ENCODE measurements around the gene ZBTB7C. TPM values are rescaled to one million over a fixed set of nuclear protein-coding genes. Genes with fewer than 3 reads are reported as not detected.

ZBTB7C gene
- total RNA-seq, 1 donor from 2014 or later, result not detected

DNA sequence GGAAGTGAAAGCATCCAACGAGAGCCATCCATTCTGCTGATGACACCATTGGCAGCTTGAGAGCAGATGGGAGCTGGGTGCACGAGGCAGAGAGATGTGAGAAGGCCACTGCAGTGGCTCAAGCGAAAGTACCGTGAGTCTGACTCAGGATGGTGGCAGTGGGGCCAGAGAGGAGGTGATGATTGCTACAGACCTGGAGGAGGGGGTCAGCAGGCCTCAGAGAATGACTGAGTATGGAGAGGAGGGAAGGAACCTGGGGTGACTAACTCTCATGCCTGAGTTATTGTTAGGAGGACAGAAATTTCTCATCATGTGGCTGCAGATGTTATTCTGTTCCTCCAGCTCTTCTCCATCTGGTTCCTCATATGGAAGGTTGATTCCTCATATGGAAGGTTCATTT is 8.8 kb upstream of the ZBTB7C start:
- H3K27me3 Mint-ChIP-seq, result peaks cover 57% of the 10 kb centered on the region
- ATAC-seq (ENCODE audit: low read depth), result no peak
- H3K4me1 Mint-ChIP-seq, result no peaks in the 10 kb centered on the region
- POLR2A ChIA-PET, result no interaction called here
- TF ChIP-seq, protein P1, sequence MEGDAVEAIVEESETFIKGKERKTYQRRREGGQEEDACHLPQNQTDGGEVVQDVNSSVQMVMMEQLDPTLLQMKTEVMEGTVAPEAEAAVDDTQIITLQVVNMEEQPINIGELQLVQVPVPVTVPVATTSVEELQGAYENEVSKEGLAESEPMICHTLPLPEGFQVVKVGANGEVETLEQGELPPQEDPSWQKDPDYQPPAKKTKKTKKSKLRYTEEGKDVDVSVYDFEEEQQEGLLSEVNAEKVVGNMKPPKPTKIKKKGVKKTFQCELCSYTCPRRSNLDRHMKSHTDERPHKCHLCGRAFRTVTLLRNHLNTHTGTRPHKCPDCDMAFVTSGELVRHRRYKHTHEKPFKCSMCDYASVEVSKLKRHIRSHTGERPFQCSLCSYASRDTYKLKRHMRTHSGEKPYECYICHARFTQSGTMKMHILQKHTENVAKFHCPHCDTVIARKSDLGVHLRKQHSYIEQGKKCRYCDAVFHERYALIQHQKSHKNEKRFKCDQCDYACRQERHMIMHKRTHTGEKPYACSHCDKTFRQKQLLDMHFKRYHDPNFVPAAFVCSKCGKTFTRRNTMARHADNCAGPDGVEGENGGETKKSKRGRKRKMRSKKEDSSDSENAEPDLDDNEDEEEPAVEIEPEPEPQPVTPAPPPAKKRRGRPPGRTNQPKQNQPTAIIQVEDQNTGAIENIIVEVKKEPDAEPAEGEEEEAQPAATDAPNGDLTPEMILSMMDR (IDR thresholded peaks at IDR 0.05), result no peak
- H3K9me3 Mint-ChIP-seq, result peaks cover 6% of the 10 kb centered on the region
- intact Hi-C loops (cut with micrococcal nuclease), result no loop called here
- H3K4me3 Mint-ChIP-seq, result no peak overlapping the region
- no peaks in the 10 kb centered on the region for H3K36me3 Mint-ChIP-seq (ENCODE audit: low read depth)
- H3K27ac Mint-ChIP-seq, result no peak overlapping the region
- DNase-seq, result no peak
- CTCF ChIA-PET, result no interaction called here

DNA sequence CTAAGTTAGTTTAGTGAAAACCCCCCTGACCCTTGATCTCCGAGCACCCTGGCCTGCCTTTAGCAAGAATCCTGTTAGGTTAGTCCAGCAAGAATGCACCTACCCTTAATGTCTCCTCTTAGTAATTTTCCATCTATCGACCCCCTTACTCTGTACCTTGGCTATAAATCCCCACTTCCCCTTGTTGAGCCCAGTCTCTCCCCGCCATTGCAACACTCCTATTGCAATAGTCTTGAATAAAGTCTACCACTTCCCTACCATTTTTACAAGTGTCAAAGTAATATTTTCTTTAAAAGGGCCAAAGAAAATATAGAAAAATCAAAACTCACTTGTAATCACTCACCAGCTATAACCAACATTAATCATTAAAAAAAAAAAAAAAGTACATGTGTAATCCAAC is 4.2 kb upstream of the ZBTB7C start:
- no peak overlapping the region for H3K27ac Mint-ChIP-seq
- TF ChIP-seq, protein P1 (IDR thresholded peaks at IDR 0.05), result no peak
- no peak for DNase-seq
- CTCF ChIA-PET, result no interaction called here
- no peak for ATAC-seq (ENCODE audit: low read depth)
- peaks cover 9% of the 10 kb centered on the region for H3K4me1 Mint-ChIP-seq
- no peaks in the 10 kb centered on the region for H3K36me3 Mint-ChIP-seq (ENCODE audit: low read depth)
- intact Hi-C loops (cut with micrococcal nuclease), result loop anchor here (5.0 kb wide), 1 partner anchor 124 kb away; the partner anchor contains the start of gene CTIF
- H3K9me3 Mint-ChIP-seq, result peaks cover 2% of the 10 kb centered on the region
- POLR2A ChIA-PET, result no interaction called here
- H3K27me3 Mint-ChIP-seq, result peaks cover 59% of the 10 kb centered on the region
- H3K4me3 Mint-ChIP-seq, result no peak overlapping the region

- TF ChIP-seq, protein P1 (IDR thresholded peaks at IDR 0.05), result no peak
- CTCF ChIA-PET, result no interaction called here
- intact Hi-C loops (cut with micrococcal nuclease), result loop anchor here (5.0 kb wide), 1 partner anchor 125 kb away; the partner anchor contains the start of gene CTIF
- Mint-ChIP-seq H3K4me3 (no peak overlapping the region), H3K36me3 (ENCODE audit: low read depth) (no peaks in the 10 kb centered on the region), H3K27ac (no peak overlapping the region), H3K4me1 (peaks cover 14% of the 10 kb centered on the region), H3K27me3 (peaks cover 63% of the 10 kb centered on the region), H3K9me3 (peaks cover 2% of the 10 kb centered on the region)
- DNase-seq, result no peak
- POLR2A ChIA-PET, result no interaction called here
- ATAC-seq (ENCODE audit: low read depth), result no peak
Observed at GRCh38 chr18:48412339-48412929, 3.3 kb upstream of the ZBTB7C start.

GRCh38 chr18:48410095-48410920 is 1.1 kb upstream of the ZBTB7C start:
- no peaks in the 10 kb centered on the region for H3K36me3 Mint-ChIP-seq (ENCODE audit: low read depth)
- ATAC-seq (ENCODE audit: low read depth), result peak; percentile 93
- peaks cover 14% of the 10 kb centered on the region for H3K4me1 Mint-ChIP-seq
- TF ChIP-seq, protein P1 (IDR thresholded peaks at IDR 0.05), result no peak
- H3K9me3 Mint-ChIP-seq, result peaks cover 2% of the 10 kb centered on the region
- peaks cover 65% of the 10 kb centered on the region for H3K27me3 Mint-ChIP-seq
- DNase-seq, result peak; percentile 49
- no peak overlapping the region for H3K27ac Mint-ChIP-seq
- ChIA-PET POLR2A (no interaction called here), CTCF (no interaction called here)
- intact Hi-C loops (cut with micrococcal nuclease), result loop anchor here (1.0 to 5.0 kb wide), 2 partner anchors 127 to 479 kb away; partner anchors contain the start of gene CTIF
- peak overlapping the region; percentile 66 for H3K4me3 Mint-ChIP-seq

DNA sequence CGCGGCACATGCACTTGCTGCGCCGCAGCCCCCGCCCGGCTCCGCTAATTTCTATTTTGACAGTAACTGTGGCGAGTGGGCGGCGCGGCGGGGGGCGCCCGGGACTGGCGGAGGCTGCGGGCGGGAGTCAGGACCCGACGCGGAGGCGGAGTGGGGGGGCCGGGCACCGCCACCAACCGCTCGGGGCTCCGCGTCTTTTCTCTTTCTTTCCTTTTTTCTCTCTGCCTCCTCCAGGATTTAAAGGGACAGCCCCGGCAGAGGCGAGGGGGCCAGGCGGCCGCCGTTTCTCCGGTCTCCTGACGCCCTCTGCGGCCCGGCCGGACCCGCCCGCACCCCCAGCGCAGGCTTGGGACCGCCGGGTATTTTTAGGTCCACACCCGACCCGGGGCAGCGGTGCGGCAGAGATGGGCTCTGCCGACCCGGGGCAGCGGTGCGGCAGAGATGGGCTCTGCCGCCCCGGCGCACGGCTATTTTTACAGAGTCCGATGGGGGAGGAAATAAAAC is 460 bp upstream of the ZBTB7C start:
- ATAC-seq (ENCODE audit: low read depth), result peak; percentile 29

More for the DNA sequence above, 460 bp upstream of the ZBTB7C start:
- TF ChIP-seq, protein P1 (IDR thresholded peaks at IDR 0.05), result no peak
- intact Hi-C loops (cut with micrococcal nuclease), result loop anchor here (1.0 to 5.0 kb wide), 2 partner anchors 128 to 478 kb away; partner anchors contain the start of gene CTIF
- Mint-ChIP-seq H3K9me3 (peaks cover 2% of the 10 kb centered on the region), H3K27me3 (peaks cover 66% of the 10 kb centered on the region), H3K36me3 (ENCODE audit: low read depth) (no peaks in the 10 kb centered on the region), H3K4me3 (peak overlapping the region; percentile 66), H3K27ac (no peak overlapping the region), H3K4me1 (peaks cover 14% of the 10 kb centered on the region)
- DNase-seq, result peak; percentile 19
- ChIA-PET POLR2A (no interaction called here), CTCF (no interaction called here)

Measured in activated B cell treated with CpG ODN at 0.5 μM for 24 hours (primary cell).